Measurements from ENCODE around the gene TTC8.

The TTC8 gene

DNA sequence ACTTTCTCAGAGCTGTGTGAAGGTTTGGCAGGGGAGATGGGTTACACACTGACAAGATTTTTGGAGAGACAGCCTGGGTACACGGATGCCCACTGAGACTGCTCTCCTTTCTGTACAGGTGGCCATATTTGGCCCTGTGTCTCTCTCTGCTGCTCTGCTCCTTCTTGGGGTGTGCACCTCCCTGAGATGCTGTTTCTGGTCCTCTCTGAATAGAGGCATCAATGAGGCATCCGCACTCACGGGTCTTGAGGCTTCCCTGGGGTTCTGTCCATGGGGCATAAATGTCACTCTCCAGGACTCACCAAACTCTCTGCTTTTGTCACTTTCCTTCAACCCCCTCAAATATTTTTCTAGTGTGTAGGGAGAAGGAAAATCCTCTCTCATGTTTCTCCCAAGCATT is 77.5 kb downstream of the TTC8 start:
- TF ChIP-seq, protein P1, sequence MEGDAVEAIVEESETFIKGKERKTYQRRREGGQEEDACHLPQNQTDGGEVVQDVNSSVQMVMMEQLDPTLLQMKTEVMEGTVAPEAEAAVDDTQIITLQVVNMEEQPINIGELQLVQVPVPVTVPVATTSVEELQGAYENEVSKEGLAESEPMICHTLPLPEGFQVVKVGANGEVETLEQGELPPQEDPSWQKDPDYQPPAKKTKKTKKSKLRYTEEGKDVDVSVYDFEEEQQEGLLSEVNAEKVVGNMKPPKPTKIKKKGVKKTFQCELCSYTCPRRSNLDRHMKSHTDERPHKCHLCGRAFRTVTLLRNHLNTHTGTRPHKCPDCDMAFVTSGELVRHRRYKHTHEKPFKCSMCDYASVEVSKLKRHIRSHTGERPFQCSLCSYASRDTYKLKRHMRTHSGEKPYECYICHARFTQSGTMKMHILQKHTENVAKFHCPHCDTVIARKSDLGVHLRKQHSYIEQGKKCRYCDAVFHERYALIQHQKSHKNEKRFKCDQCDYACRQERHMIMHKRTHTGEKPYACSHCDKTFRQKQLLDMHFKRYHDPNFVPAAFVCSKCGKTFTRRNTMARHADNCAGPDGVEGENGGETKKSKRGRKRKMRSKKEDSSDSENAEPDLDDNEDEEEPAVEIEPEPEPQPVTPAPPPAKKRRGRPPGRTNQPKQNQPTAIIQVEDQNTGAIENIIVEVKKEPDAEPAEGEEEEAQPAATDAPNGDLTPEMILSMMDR (IDR thresholded peaks at IDR 0.05; ENCODE audit: poor library complexity, severe bottlenecking): no peak
- H3K27me3 ChIP-seq (ENCODE audit: insufficient read depth, poor library complexity, severe bottlenecking): no peaks in the 10 kb centered on the region
- no peaks in the 10 kb centered on the region for H3K9me3 ChIP-seq (ENCODE audit: severe bottlenecking)
- ATAC-seq (ENCODE audit: low read depth): 0 out of 3 replicates have a peak, but pooled peaks have one; percentile 12
- DNase-seq (ENCODE audit: low spot score): no peak
- no peak overlapping the region for H3K27ac ChIP-seq (ENCODE audit: poor library complexity, severe bottlenecking)
- H3K4me3 ChIP-seq (ENCODE audit: severe bottlenecking): no peak overlapping the region
- H3K4me1 ChIP-seq (ENCODE audit: insufficient read depth, poor library complexity, severe bottlenecking): no peaks in the 10 kb centered on the region
- H3K36me3 ChIP-seq (ENCODE audit: low read depth): no peaks in the 10 kb centered on the region

DNA sequence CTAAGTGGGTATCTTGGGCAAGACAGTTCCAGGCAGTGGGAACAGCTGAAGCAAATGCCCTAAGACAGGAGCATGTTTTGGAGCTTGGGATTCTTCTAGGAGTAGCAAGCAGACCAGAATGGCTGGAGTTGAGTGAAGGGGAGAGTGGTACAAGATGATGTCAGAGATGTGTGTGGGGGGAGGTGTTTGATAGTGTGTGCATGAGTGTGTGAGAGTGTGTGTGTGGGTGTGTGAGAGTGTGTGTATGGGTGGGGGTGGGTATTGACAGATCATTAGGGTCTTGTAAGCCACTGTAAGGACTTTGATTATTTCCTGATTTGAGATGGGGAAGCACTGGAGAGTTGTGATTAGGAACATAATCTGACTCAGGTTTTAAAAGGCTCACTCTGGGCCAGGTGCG is 78.4 kb downstream of the TTC8 start:
- Histone ChIP-seq H3K27ac (ENCODE audit: poor library complexity, severe bottlenecking) (no peak overlapping the region), H3K36me3 (ENCODE audit: low read depth) (no peaks in the 10 kb centered on the region), H3K4me3 (ENCODE audit: severe bottlenecking) (no peak overlapping the region), H3K27me3 (ENCODE audit: insufficient read depth, poor library complexity, severe bottlenecking) (no peaks in the 10 kb centered on the region), H3K9me3 (ENCODE audit: severe bottlenecking) (no peaks in the 10 kb centered on the region), H3K4me1 (ENCODE audit: insufficient read depth, poor library complexity, severe bottlenecking) (no peaks in the 10 kb centered on the region)
- DNase-seq (ENCODE audit: low spot score): no peak
- no peak for ATAC-seq (ENCODE audit: low read depth)
- TF ChIP-seq, protein P1 (IDR thresholded peaks at IDR 0.05; ENCODE audit: poor library complexity, severe bottlenecking): no peak

GRCh38 chr14:88904206-88904647 is 79.8 kb downstream of the TTC8 start:
- no peak overlapping the region for H3K27ac ChIP-seq (ENCODE audit: poor library complexity, severe bottlenecking)
- no peak for ATAC-seq (ENCODE audit: low read depth)
- TF ChIP-seq, protein P1 (IDR thresholded peaks at IDR 0.05; ENCODE audit: poor library complexity, severe bottlenecking): no peak

GRCh38 chr14:88904864-88905263 is 80.4 kb downstream of the TTC8 start:
- DNase-seq (ENCODE audit: low spot score): no peak
- no peaks in the 10 kb centered on the region for H3K9me3 ChIP-seq (ENCODE audit: severe bottlenecking)
- H3K4me1 ChIP-seq (ENCODE audit: insufficient read depth, poor library complexity, severe bottlenecking): no peaks in the 10 kb centered on the region
- H3K27ac ChIP-seq (ENCODE audit: poor library complexity, severe bottlenecking): no peak overlapping the region
- no peak for ATAC-seq (ENCODE audit: low read depth)
- TF ChIP-seq, protein P1 (IDR thresholded peaks at IDR 0.05; ENCODE audit: poor library complexity, severe bottlenecking): no peak
- no peaks in the 10 kb centered on the region for H3K36me3 ChIP-seq (ENCODE audit: low read depth)
- H3K27me3 ChIP-seq (ENCODE audit: insufficient read depth, poor library complexity, severe bottlenecking): no peaks in the 10 kb centered on the region
- H3K4me3 ChIP-seq (ENCODE audit: severe bottlenecking): no peak overlapping the region

More at GRCh38 chr14:88904206-88904647, 79.8 kb downstream of the TTC8 start:
- H3K4me3 ChIP-seq (ENCODE audit: severe bottlenecking): no peak overlapping the region
- H3K9me3 ChIP-seq (ENCODE audit: severe bottlenecking): no peaks in the 10 kb centered on the region
- DNase-seq (ENCODE audit: low spot score): no peak
- H3K4me1 ChIP-seq (ENCODE audit: insufficient read depth, poor library complexity, severe bottlenecking): no peaks in the 10 kb centered on the region
- no peaks in the 10 kb centered on the region for H3K36me3 ChIP-seq (ENCODE audit: low read depth)
- no peaks in the 10 kb centered on the region for H3K27me3 ChIP-seq (ENCODE audit: insufficient read depth, poor library complexity, severe bottlenecking)

DNA sequence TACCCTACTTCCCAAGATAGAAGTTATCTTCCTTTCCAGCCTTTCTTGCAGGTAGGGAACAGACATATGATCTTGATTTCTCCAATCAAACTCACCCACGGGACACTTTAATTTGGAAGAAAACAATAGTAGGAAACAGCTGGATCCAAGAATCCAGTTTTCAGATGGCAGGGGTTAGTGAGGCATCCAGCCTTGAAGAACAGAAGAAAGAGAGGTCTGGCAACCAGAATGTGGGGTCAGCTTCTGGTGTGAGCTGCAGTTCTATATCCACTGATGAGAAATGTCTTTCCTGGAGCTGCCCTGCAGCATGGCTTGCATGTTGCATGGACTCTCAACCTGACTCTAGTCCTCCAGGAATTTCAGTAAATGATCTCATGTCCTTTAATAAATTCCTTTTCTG is 83.8 kb downstream of the TTC8 start:
- Histone ChIP-seq H3K4me3 (ENCODE audit: severe bottlenecking) (no peak overlapping the region), H3K27ac (ENCODE audit: poor library complexity, severe bottlenecking) (no peak overlapping the region), H3K9me3 (ENCODE audit: severe bottlenecking) (no peaks in the 10 kb centered on the region), H3K27me3 (ENCODE audit: insufficient read depth, poor library complexity, severe bottlenecking) (no peaks in the 10 kb centered on the region), H3K4me1 (ENCODE audit: insufficient read depth, poor library complexity, severe bottlenecking) (no peaks in the 10 kb centered on the region), H3K36me3 (ENCODE audit: low read depth) (no peaks in the 10 kb centered on the region)
- TF ChIP-seq, protein P1 (IDR thresholded peaks at IDR 0.05; ENCODE audit: poor library complexity, severe bottlenecking): no peak
- no peak for ATAC-seq (ENCODE audit: low read depth)
- DNase-seq (ENCODE audit: low spot score): no peak
